H1 (cell line): ENCODE data around the gene BAZ1B. TPM values are rescaled to one million over a fixed set of nuclear protein-coding genes. Genes with fewer than 3 reads are reported as not detected.

ENCODE experiments used
- HDAC2 ChIP-seq, 2 experiments: fragments of 300-600 bp in 1 of 2; sonication (generic) in 1 of 2; IDR thresholded peaks; 2 replicates each; pipeline ENCODE4 v1.6.1; 2011 to 2012; ENCODE audit warnings: low read depth in 2 of 2, low read length in 2 of 2, mild to moderate bottlenecking in 2 of 2, moderate library complexity in 2 of 2, borderline replicate concordance in 1 of 2, inconsistent platforms in 1 of 2
- KDM1A ChIP-seq: fragments of 200-600, 300-600 bp; sonication (generic); IDR thresholded peaks from 2 replicates; pipeline ENCODE4 v1.7.1; 2016; ENCODE audit warnings: mild to moderate bottlenecking, low read length, borderline replicate concordance
- NRF1 ChIP-seq: IDR thresholded peaks from 2 replicates; pipeline ENCODE4 v1.6.1; 2011; ENCODE audit warnings: mild to moderate bottlenecking, low read depth, low read length, improper control_type of control experiment
- POLR2AphosphoS5 ChIP-seq: IDR thresholded peaks from 2 replicates; pipeline ENCODE4 v1.6.1; 2011; ENCODE audit warnings: low read depth, low read length
- TAF7 ChIP-seq: optimal IDR thresholded peaks from 2 replicates; pipeline ENCODE3; 2011; ENCODE audit warnings: low read depth, mild to moderate bottlenecking, inconsistent platforms, low read length, moderate library complexity, borderline replicate concordance
- polyA plus RNA-seq, 7 experiments: library from polyadenylated mRNA; depleted of rRNA in 3 of 7; stranded (reverse) in 5 of 7; unstranded in 2 of 7; fragments of >200 nt in 5 of 7; fragments of 200-250 nt in 2 of 7; gene quantifications; 1 replicate in 5 of 7; 2 replicates in 1 of 7; 4 replicates in 1 of 7; pipeline versions ENCODE4 v1.2.1 to v1.2.3, GENCODE V29; 2011 to 2013; ENCODE audit warnings: missing spikeins in 2 of 7, mixed read lengths in 2 of 7
- total RNA-seq: library from RNA; stranded (reverse); fragmentation: NEBNext Ultra II Directional; extraction: Animal tissue kit (Norgen Biotek cat#: 25700); gene quantifications from 2 replicates; pipeline ENCODE4 v1.2.1, GENCODE V29; 2021
- TF ChIP-seq, protein P1 (sequence below): IDR thresholded peaks from 2 replicates; pipeline ENCODE4 v1.6.1; 2012; ENCODE audit warnings: low read length, inconsistent platforms

Gene BAZ1B
- total and polyA plus RNA-seq, 2 of the 8 experiments (the other 6 are each of a cell fraction or from before 2014, with no cell fraction given), result 21.0 to 86.8 TPM

DNA sequence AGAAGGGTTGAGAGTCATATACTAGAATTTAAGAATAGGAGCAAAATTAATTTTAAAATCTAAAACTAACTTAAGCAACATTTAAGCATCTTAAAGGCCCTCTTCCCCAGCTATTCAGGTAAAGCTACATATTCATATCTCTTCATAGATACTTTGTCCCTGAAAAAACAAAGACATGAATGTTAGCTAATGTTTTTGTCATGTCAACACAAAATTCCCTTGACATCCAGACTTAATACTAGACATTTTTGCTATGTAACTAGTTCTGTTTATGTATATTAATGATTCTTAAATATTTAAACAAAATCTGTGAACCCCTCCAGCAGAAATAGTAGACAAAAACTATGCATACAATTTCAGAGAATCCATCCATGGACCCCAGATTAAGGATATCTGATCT lies 43.5 kb downstream of the BAZ1B start (continued):
- TF ChIP-seq, protein P1, sequence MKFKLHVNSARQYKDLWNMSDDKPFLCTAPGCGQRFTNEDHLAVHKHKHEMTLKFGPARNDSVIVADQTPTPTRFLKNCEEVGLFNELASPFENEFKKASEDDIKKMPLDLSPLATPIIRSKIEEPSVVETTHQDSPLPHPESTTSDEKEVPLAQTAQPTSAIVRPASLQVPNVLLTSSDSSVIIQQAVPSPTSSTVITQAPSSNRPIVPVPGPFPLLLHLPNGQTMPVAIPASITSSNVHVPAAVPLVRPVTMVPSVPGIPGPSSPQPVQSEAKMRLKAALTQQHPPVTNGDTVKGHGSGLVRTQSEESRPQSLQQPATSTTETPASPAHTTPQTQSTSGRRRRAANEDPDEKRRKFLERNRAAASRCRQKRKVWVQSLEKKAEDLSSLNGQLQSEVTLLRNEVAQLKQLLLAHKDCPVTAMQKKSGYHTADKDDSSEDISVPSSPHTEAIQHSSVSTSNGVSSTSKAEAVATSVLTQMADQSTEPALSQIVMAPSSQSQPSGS, result no peak
- TF ChIP-seq TAF7 (no peak), NRF1 (no peak), KDM1A (no peak), HDAC2 (IDR thresholded peaks at IDR 0.05; ENCODE audit: borderline replicate concordance in 1 of 2, low read depth in 2 of 2, low read length in 2 of 2) (no peak), POLR2AphosphoS5 (no peak)
